Activated T-helper 1 cell treated with Interleukin-2 at 50 U/mL for 16 hours (primary cell): Measurements from ENCODE around the gene NCAPH2.

Experiments used
- DNase-seq: peaks from one replicate; pipeline ENCODE4 v3.0.0-alpha.2; 2020; ENCODE audit warnings: low read depth

NCAPH2 gene

GRCh38 chr22:50574383-50574755 is 66.3 kb downstream of the NCAPH2 start:
- DNase-seq = no peak
